ENCODE results near the gene PODN. TPM values are rescaled to one million over a fixed set of nuclear protein-coding genes. Genes with fewer than 3 reads are reported as not detected.

Gene PODN
- total and polyA plus RNA-seq, 2 donors (not counting 3 experiments of a cell fraction or from before 2014, with no cell fraction given), result 1.3 to 1.5 TPM

DNA sequence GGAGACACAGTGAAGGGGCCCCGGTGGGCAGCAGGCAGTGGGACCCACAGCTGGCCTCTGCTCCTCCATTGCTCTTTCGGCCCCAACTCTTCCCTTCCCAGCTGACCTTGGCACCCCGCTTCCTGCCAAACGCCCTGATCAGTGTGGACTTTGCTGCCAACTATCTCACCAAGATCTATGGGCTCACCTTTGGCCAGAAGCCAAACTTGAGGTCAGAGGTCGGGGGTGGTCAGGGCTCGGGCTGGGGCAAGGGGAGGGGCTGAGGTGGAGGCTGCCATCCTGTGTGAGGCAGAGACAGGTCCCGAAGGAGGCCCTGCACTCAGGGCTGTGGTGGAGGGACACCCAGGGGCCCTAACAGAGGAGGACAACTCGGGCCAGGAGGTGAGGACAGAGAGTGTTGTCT, 13.7 kb downstream of the PODN start:
- ChIA-PET CTCF (no interaction called here), POLR2A (no interaction called here)
- H3K4me1 ChIP-seq (ENCODE audit: control insufficient read depth, extremely low read depth, insufficient read depth, low read length), result no peaks in the 10 kb centered on the region

More for the DNA sequence above, 13.7 kb downstream of the PODN start:
- Histone ChIP-seq H3K4me3 (replicated peaks in 1 of 3; ENCODE audit: insufficient read depth in 1 of 3, low read depth in 1 of 3, low read length in 3 of 3) (no peak overlapping the region), H4K20me1 (replicated peaks; ENCODE audit: control insufficient read depth, extremely low read depth, insufficient read depth, low read length) (no peaks in the 10 kb centered on the region), H3K9ac (replicated peaks; ENCODE audit: extremely low read depth, insufficient read depth, low read length) (no peak overlapping the region), H3K27ac (ENCODE audit: insufficient read depth, low read depth, low read length) (no peak overlapping the region), H3K36me3 (ENCODE audit: control insufficient read depth in 2 of 2, extremely low read depth in 1 of 2, insufficient read depth in 2 of 2, low read length in 2 of 2) (no peaks in the 10 kb centered on the region), H3K27me3 (ENCODE audit: control insufficient read depth in 2 of 2, insufficient read depth in 2 of 2, low read length in 2 of 2) (no peaks in the 10 kb centered on the region), H3K9me1 (replicated peaks; ENCODE audit: control insufficient read depth, extremely low read depth, insufficient read depth, low read length) (no peaks in the 10 kb centered on the region), H2AFZ (ENCODE audit: low read depth, low read length) (no peak overlapping the region), H3K4me2 (ENCODE audit: insufficient read depth, low read length) (no peak overlapping the region), H3K9me3 (replicated peaks; ENCODE audit: control insufficient read depth, insufficient read depth, low read length) (no peaks in the 10 kb centered on the region), H3K79me2 (ENCODE audit: control insufficient read depth, insufficient read depth, low read length) (no peaks in the 10 kb centered on the region)
- intact Hi-C loops (cut with micrococcal nuclease) (no loop called here), dilution Hi-C loops (cut with MboI; ENCODE audit: extremely low pct_ligation_motif_present, low sequenced_read_pairs) (no loop called here)
- TF ChIP-seq MYC (IDR thresholded peaks at IDR 0.05; ENCODE audit: low read depth, low read length), result no peak
- no peak for TF ChIP-seq POLR2AphosphoS5 (IDR thresholded peaks at IDR 0.05; ENCODE audit: insufficient read depth, low read depth, low read length)
- no peak for TF ChIP-seq JUN (IDR thresholded peaks at IDR 0.05; ENCODE audit: borderline replicate concordance, insufficient read depth, insufficient read length, low read depth)
- TF ChIP-seq GATA2 (IDR thresholded peaks at IDR 0.05; ENCODE audit: insufficient read depth, insufficient read length, low read depth, low read length), result no peak
- no peak for TF ChIP-seq EZH2 (IDR thresholded peaks at IDR 0.05; ENCODE audit: borderline replicate concordance, low read depth, low read length, severe bottlenecking)
- TF ChIP-seq, protein P1, sequence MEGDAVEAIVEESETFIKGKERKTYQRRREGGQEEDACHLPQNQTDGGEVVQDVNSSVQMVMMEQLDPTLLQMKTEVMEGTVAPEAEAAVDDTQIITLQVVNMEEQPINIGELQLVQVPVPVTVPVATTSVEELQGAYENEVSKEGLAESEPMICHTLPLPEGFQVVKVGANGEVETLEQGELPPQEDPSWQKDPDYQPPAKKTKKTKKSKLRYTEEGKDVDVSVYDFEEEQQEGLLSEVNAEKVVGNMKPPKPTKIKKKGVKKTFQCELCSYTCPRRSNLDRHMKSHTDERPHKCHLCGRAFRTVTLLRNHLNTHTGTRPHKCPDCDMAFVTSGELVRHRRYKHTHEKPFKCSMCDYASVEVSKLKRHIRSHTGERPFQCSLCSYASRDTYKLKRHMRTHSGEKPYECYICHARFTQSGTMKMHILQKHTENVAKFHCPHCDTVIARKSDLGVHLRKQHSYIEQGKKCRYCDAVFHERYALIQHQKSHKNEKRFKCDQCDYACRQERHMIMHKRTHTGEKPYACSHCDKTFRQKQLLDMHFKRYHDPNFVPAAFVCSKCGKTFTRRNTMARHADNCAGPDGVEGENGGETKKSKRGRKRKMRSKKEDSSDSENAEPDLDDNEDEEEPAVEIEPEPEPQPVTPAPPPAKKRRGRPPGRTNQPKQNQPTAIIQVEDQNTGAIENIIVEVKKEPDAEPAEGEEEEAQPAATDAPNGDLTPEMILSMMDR (IDR thresholded peaks at IDR 0.05; ENCODE audit: extremely low read depth in 1 of 2, insufficient read depth in 1 of 2, low read depth in 1 of 2, low read length in 2 of 2), result no peak
- TF ChIP-seq FOS (IDR thresholded peaks at IDR 0.05; ENCODE audit: borderline replicate concordance, insufficient read depth, low read length), result no peak
- TF ChIP-seq, protein P2, sequence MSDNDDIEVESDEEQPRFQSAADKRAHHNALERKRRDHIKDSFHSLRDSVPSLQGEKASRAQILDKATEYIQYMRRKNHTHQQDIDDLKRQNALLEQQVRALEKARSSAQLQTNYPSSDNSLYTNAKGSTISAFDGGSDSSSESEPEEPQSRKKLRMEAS (IDR thresholded peaks at IDR 0.05; ENCODE audit: insufficient read depth, insufficient read length), result no peak
- no peak for TF ChIP-seq POLR2A (IDR thresholded peaks at IDR 0.05; ENCODE audit: low read depth, low read length)
- DNase-seq (ENCODE audit: low read depth, low spot score) (no peak), FAIRE-seq (no peak)
- no TSS peak for BruUV-seq (replicated peaks)
